Type B pancreatic cell (in vitro differentiated cells): Measurements from ENCODE around the gene CELF4. TPM values are rescaled to one million over a fixed set of nuclear protein-coding genes. Genes with fewer than 3 reads are reported as not detected.

Experiments used
- DNase-seq: peaks from one replicate; pipeline ENCODE4 v3.0.0; 2021; ENCODE audit warnings: mixed read lengths; ENCODE audit not compliant: unreplicated experiment; ENCODE audit errors: extremely low spot score
- H3K27ac Mint-ChIP-seq: 2 replicates; pipeline ENCODE4 v1.8.0; 2021; ENCODE audit warnings: mild to moderate bottlenecking, mixed read lengths
- H3K27me3 Mint-ChIP-seq: 2 replicates; pipeline ENCODE4 v1.8.0; 2021; ENCODE audit warnings: mixed read lengths
- H3K36me3 Mint-ChIP-seq: 2 replicates; pipeline ENCODE4 v1.8.0; 2021; ENCODE audit warnings: mixed read lengths
- H3K4me1 Mint-ChIP-seq: one replicate; pipeline ENCODE4 v1.8.0; 2021; ENCODE audit warnings: mixed read lengths; ENCODE audit not compliant: unreplicated experiment
- H3K4me3 Mint-ChIP-seq: 2 replicates; pipeline ENCODE4 v1.8.0; 2021; ENCODE audit warnings: mild to moderate bottlenecking, mixed read lengths
- H3K9me3 Mint-ChIP-seq: 2 replicates; pipeline ENCODE4 v1.8.0; 2021; ENCODE audit warnings: mixed read lengths
- total RNA-seq: library from RNA; stranded (reverse); gene quantifications from 2 replicates; pipeline ENCODE4 v1.2.1, GENCODE V29; 2021; ENCODE audit warnings: low replicate concordance
- TF ChIP-seq, protein P1 (sequence below): fragments of 200-600 bp; sonication (generic); conservative IDR thresholded peaks from 2 replicates; pipeline ENCODE4 v1.5.0; 2021; ENCODE audit warnings: antibody characterized with exemption, mild to moderate bottlenecking

Gene CELF4
- total RNA-seq, 1 donor from 2014 or later: 9.2 TPM

DNA sequence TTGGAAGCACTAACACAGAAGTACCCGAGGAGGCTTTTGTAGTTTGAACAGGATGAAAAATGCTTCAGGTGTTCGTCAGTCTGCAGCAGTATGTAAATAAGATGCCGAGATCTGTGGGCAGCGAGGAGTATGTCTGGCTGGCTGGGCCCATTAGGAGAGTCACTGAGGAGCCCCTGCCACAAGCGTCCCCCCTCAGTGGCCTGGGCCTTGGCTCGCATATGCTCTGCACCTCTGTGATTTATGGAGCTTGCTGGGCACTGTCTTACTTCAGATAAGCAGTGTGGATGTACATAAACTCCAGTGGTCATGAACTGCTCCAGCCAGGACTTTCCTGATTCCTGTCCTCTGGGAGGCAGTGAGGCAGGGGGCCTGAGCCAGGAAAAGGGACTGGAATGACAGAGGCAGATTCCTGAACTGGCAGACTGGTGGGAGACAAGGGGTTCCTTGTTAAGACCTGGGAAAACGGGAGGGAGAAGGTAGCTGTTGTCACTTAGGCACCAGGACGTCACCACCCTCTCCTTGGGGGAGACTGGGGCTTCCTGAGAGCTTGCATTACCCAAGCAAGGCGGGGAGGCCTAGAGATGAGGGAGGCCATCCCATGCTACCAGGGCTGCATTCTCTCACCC is 46.0 kb downstream of the CELF4 start:
- no peak overlapping the region for H3K4me3 Mint-ChIP-seq
- TF ChIP-seq, protein P1, sequence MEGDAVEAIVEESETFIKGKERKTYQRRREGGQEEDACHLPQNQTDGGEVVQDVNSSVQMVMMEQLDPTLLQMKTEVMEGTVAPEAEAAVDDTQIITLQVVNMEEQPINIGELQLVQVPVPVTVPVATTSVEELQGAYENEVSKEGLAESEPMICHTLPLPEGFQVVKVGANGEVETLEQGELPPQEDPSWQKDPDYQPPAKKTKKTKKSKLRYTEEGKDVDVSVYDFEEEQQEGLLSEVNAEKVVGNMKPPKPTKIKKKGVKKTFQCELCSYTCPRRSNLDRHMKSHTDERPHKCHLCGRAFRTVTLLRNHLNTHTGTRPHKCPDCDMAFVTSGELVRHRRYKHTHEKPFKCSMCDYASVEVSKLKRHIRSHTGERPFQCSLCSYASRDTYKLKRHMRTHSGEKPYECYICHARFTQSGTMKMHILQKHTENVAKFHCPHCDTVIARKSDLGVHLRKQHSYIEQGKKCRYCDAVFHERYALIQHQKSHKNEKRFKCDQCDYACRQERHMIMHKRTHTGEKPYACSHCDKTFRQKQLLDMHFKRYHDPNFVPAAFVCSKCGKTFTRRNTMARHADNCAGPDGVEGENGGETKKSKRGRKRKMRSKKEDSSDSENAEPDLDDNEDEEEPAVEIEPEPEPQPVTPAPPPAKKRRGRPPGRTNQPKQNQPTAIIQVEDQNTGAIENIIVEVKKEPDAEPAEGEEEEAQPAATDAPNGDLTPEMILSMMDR: no peak
- no peak for DNase-seq
- H3K27ac Mint-ChIP-seq: no peak overlapping the region
- H3K9me3 Mint-ChIP-seq: no peaks in the 10 kb centered on the region
- H3K4me1 Mint-ChIP-seq: peaks cover 52% of the 10 kb centered on the region
- no peaks in the 10 kb centered on the region for H3K36me3 Mint-ChIP-seq
- peaks cover 26% of the 10 kb centered on the region for H3K27me3 Mint-ChIP-seq

DNA sequence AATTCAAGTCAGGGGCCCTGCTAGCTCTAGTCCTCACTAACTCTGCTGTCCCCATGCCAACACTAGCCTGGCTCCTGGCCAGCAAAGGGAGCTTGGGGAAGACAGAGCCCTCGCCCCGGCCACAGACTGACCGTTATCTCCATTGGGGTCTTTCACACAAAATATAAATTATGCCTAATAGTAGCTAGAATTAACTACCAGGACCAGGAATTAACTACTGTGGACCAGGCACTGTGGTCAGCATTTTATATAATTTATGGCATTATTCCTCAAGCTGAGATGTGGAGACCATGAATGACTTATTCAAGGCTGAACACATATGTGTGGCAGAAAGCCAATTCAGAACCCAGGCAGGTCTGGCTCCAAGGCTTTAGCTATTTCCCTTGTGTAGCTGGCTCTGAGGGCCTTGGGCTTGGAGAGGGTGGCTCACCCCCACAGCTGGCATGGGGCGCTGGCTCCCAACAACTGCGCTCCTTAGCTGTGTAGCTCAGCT is 49.2 kb downstream of the CELF4 start:
- H3K9me3 Mint-ChIP-seq: no peaks in the 10 kb centered on the region
- peaks cover 12% of the 10 kb centered on the region for H3K27me3 Mint-ChIP-seq
- H3K4me1 Mint-ChIP-seq: peaks cover 44% of the 10 kb centered on the region
- no peak overlapping the region for H3K27ac Mint-ChIP-seq
- H3K36me3 Mint-ChIP-seq: no peaks in the 10 kb centered on the region
- no peak for DNase-seq
- no peak overlapping the region for H3K4me3 Mint-ChIP-seq
- TF ChIP-seq, protein P1: no peak

GRCh38 chr18:37514953-37515352 is 50.6 kb downstream of the CELF4 start:
- Mint-ChIP-seq H3K27me3 (peaks cover 12% of the 10 kb centered on the region), H3K36me3 (no peaks in the 10 kb centered on the region), H3K4me1 (peaks cover 51% of the 10 kb centered on the region), H3K4me3 (no peak overlapping the region), H3K27ac (no peak overlapping the region), H3K9me3 (peaks cover 6% of the 10 kb centered on the region)
- DNase-seq: no peak
- TF ChIP-seq, protein P1: no peak

DNA sequence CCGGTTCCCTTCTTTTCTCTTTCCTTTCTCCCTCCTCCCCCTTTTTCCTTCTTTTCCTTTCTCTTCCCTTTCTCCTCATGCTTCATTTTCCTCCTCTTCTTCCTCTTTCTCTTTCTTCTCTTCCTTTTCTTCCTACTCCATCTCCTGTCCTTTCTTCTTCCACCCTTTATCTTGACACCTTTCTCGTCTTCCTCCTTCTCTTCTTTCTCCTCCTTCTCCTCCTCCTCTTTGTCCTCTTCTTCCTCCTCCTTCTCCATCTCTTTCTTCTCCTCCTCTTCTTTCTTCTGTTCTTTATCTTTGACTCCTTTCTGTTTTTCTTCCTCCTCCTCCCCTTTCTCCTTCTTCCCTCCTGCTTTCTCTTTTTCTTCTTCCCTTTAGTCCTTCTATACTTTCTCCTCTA is 53.2 kb downstream of the CELF4 start:
- H3K4me1 Mint-ChIP-seq: peaks cover 43% of the 10 kb centered on the region
- H3K27ac Mint-ChIP-seq: no peak overlapping the region
- TF ChIP-seq, protein P1: no peak
- no peak for DNase-seq
- H3K36me3 Mint-ChIP-seq: no peaks in the 10 kb centered on the region
- H3K4me3 Mint-ChIP-seq: no peak overlapping the region
- H3K27me3 Mint-ChIP-seq: peaks cover 12% of the 10 kb centered on the region
- H3K9me3 Mint-ChIP-seq: peaks cover 6% of the 10 kb centered on the region

DNA sequence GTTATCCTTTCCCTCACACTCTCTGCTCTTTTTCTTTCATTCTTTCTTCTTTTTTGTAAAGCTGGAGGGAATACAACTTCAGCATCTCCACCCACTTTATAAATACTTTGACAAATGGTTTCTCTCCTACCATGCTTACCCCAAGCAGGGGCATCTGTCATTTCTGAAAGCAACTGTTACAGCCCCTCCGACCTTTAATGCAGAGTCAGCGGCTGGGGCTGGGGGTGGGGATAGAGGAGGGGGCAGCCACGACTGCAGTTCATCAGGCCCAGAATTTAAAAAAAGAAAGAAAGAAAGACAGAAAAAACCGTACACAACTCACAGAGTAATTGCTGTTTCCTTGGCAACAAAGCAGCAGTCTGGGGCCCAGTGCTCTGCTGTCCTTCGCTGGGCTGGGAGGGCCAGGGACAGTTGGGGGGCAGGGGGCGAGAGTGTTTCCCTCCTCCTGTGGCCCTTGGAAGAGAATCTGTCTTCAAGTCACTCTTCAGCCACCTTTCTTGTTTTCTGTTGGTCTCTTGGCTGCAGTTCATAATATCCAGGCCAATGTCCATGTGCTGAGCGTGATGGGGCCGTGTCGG is 53.8 kb downstream of the CELF4 start:
- DNase-seq: no peak
- H3K36me3 Mint-ChIP-seq: no peaks in the 10 kb centered on the region
- no peak overlapping the region for H3K27ac Mint-ChIP-seq
- peaks cover 47% of the 10 kb centered on the region for H3K4me1 Mint-ChIP-seq
- TF ChIP-seq, protein P1: no peak
- peaks cover 11% of the 10 kb centered on the region for H3K27me3 Mint-ChIP-seq
- H3K9me3 Mint-ChIP-seq: peaks cover 6% of the 10 kb centered on the region
- no peak overlapping the region for H3K4me3 Mint-ChIP-seq
